NCI-H1092 (cell line): ENCODE results near the gene ZNF438.
A peak's percentile ranks its signal among the peaks of the same experiment; 100 is the strongest.

Experiments used
- DNase-seq: peaks from one replicate; lab custom pipeline; 2025; lab: John Stamatoyannopoulos, UW

Gene ZNF438

DNA sequence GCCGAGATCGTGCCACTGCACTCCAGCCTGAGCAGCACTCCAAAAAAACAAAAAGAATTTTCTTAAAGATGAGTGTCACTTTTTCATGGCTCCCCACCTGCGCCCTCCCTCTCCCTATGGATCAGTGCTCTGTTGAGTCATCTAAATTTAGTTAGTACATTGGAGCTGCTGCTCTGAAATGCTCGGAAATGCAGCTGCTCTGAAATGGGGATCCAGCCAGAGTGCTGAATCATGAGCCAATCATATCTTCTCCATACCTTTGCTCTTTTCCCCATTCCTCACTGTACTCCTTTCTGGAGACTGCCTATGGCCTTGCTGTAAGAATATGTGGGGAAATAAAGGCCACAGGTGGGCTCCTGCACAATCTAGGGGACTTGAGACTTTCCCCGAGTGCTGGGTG lies 188.8 kb downstream of the ZNF438 start:
- DNase-seq: no peak

DNA sequence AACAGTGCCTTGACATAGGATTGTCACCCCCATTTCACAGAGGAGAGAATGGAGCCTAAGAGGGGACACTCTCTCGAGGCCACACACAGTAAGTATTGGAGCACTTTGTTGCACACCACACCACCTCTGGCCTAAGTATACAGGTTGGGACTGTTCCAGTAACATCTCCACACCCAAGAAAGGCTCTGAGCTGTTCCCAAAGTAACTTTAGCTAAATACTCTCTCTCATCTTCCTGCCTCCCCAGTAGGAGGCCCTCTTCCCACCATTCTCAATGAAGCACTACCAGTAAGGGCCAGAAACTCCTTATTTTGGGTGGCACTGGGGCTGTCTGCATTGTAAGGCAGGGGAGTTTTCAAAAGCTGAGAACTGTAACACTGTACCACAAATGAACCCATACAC lies 189.5 kb downstream of the ZNF438 start:
- no peak for DNase-seq

GRCh38 chr10:30840395-30841050 lies 191.1 kb downstream of the ZNF438 start:
- DNase-seq: no peak

DNA sequence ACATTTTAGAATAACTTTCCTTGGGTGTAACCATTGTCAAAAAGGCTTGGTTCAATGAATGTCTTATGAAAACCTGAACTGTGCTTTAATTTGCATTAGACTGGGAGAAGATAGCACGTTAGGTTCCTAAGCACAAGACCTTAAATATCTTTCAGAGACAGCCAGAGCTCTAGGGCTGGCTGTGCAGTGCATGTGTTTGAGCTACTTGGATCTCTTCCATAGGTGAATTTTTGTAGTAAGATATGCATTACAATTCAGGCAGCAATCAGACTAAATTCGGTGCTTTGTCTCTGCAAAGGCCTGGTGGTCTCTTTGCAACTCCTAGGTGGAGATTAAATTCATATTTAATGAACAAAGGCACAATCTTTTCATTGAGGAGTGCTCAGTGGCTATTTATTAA lies 192.0 kb downstream of the ZNF438 start:
- no peak for DNase-seq

GRCh38 chr10:30836406-30836805 lies 195.3 kb downstream of the ZNF438 start:
- DNase-seq: no peak

DNA sequence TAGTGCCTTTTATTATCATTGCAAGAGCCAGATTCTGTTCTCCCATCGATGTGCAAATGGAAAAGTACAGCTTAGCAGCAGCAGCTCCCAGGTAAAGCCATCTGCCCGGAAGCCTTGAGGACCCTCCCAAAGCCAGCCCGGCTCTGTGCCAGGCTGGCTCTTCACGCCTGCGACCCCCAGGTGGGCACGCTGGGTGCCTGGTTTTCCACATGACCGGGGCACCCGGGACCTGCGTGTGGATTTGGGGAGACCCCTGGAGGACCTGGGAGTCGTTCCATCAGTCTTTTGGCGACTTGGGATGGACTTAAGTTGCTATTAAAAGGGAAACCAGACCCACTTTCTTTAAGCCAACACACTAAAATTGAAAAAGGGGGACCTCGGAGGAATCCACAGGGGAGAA lies 196.5 kb downstream of the ZNF438 start:
- DNase-seq: no peak

DNA sequence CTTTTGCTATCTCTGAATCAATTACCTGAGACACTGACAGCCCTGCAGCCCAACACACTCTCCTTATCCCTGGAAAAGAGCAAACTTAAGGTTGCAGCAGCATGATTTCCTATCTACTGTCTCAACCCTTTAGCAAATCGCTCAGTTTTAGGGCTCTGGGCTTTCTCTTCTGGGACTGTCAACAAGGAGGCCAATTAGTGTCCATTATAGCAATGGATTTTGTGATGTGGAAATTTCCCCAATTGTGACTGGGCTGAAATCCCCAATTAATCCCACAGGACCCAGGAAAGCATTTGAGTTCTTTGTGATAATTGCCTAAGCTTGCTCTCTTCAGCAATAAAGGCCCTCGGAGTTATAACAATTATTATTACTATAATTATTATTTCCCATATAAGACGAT lies 197.0 kb downstream of the ZNF438 start:
- no peak for DNase-seq

GRCh38 chr10:30834153-30834552 lies 197.5 kb downstream of the ZNF438 start:
- DNase-seq: no peak

DNA sequence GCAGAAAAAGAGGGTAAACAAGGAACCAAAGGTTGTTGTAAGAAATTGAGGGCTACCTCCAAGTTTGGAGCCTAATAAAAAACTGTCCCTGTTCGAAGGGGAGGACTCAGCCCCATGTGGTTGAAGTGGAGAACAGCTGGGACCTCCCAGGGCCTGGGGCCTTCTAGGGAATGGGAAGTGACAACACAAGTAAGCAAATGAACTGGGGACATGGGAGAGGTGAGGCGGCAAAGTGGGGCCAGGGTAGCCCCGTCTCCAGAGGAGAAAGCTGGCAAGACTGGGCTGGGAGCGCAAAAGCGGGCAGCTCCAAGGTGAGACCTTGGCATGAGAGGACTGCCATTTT lies 198.1 kb downstream of the ZNF438 start:
- DNase-seq: no peak

GRCh38 chr10:30832749-30833627 lies 198.7 kb downstream of the ZNF438 start:
- DNase-seq: no peak

- no peak for DNase-seq
Measured at GRCh38 chr10:30832001-30832748, 199.5 kb downstream of the ZNF438 start.

- DNase-seq: no peak
Measured at GRCh38 chr10:30831426-30831825, 200.2 kb downstream of the ZNF438 start.

- no peak for DNase-seq
Measured at GRCh38 chr10:30830315-30831230, 201.1 kb downstream of the ZNF438 start.

DNA sequence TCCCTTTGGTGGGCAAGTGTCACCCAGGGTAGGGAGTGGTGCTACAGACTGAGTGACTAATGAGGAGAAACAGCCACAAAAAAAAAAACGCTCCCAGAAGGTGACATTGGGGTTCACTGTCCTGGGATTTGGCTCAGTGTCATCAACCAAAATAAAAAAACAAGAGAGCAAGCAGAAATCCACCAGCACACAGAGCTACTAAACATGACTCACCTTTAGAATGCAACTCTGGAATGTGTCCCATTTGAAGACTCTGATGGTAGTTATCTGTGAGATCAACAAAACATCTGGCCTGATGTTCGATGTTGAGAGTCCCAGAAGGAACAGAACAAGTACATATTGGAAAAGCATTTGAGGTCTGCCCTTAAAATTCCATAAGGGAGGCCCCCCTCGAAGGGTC lies 201.8 kb downstream of the ZNF438 start:
- DNase-seq: no peak

- no peak for DNase-seq
Measured at GRCh38 chr10:30828680-30829079, 203.0 kb downstream of the ZNF438 start.

GRCh38 chr10:30828164-30828563 lies 203.5 kb downstream of the ZNF438 start:
- no peak for DNase-seq

DNA sequence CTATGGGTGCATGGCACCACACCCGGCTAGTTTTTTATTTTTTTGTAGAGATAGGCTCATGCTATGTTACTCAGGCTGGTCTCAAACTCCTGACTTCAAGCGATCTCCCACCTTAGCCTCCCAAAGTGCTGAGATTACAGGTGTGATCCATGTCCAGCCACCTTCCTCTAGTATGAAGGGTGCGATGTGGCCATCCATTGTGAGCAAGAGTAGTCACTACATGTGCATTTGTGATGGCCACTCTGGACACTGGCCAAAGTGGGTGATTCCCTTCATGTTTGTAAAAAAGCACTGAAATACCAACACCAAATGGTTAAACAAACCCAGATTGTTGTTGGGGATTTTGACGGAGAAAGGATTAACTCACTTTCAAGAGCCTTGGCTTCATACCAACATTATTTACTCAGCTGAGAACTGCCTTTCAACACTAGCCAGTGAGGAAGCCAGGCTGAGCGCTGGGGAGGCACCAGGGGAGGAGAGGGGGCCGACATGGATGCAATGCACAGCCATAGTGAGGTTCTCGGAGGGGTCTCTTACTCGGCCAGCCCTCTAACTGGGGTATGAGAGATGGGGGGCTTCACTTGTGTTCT lies 204.0 kb downstream of the ZNF438 start:
- DNase-seq: peak; percentile 55

GRCh38 chr10:30826679-30827078 lies 205.0 kb downstream of the ZNF438 start:
- DNase-seq: no peak

DNA sequence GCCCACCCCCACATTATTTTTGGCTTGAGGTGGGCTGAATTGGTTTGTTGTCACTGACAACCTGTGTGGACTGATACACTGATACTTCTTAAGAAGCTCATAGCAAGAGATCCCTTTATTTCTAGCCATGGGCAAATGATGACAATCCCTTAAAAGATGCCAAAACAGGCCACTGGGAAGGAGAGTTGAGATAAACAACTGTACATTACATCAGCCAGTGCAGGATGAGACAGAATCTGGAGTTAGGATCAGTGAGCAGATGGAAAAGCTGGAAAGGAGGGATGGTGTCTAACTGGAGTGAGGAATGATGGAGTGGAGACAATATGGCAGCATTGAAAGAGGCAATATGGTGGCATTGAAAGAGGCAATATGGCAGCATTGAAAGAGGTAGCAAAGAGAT lies 206.2 kb downstream of the ZNF438 start:
- DNase-seq: no peak

GRCh38 chr10:30825022-30825421 lies 206.6 kb downstream of the ZNF438 start:
- no peak for DNase-seq

DNA sequence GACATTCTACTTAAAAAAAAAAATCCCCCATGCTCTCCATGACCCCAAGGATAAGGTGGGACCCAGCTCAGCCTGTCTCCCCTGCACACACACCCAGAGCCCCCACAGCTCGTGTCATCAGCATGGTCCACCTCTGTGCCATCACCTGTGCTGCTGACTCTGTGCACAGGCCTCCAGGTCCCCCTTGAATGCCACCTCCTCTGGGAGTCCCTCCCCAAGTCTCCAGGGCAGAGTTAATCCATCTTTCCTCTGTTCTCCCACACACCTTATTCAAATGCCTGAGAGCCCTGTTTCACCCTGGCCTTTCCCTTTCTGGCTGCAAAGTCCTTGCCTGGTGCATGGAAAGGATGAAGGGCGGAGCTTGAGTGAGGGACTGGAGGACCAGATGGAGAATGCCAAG lies 208.0 kb downstream of the ZNF438 start:
- no peak for DNase-seq
